22Rv1 (cell line): ENCODE results near the gene SLC7A1.

Experiments used
- ZFX ChIP-seq: fragments of 450-650 bp; IDR thresholded peaks from 2 replicates; pipeline ENCODE4 v1.6.1; 2017; ENCODE audit warnings: antibody characterized with exemption, borderline replicate concordance
- TF ChIP-seq, protein P1 (sequence below): fragments of 450-650 bp; IDR thresholded peaks from 2 replicates; pipeline ENCODE4 v1.5.1; 2017; ENCODE audit warnings: mild to moderate bottlenecking

DNA sequence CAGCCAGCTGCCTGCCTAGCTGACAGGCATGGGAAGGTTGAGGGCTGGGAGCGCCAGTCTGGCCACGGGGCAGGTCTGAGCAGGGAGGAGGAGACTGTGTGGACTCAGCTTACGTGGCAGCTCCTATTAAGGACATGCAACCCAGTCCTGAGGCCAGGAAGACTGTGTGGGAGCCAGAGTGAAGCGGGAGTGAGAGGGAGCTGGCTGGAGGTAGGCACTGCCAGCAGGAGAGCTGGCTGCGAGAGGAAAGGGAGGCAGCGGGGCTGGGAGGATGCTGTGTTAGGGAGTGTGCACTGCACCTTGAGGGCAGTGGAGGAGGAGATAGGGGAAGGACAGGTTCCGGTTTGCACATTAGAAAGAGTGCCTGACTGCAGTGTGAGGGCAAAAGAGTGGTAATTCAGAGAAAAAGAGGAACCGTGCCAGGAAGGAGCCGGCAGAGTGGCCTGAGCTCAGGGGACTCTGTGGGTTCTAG is 99.2 kb downstream of the SLC7A1 start:
- TF ChIP-seq, protein P1, sequence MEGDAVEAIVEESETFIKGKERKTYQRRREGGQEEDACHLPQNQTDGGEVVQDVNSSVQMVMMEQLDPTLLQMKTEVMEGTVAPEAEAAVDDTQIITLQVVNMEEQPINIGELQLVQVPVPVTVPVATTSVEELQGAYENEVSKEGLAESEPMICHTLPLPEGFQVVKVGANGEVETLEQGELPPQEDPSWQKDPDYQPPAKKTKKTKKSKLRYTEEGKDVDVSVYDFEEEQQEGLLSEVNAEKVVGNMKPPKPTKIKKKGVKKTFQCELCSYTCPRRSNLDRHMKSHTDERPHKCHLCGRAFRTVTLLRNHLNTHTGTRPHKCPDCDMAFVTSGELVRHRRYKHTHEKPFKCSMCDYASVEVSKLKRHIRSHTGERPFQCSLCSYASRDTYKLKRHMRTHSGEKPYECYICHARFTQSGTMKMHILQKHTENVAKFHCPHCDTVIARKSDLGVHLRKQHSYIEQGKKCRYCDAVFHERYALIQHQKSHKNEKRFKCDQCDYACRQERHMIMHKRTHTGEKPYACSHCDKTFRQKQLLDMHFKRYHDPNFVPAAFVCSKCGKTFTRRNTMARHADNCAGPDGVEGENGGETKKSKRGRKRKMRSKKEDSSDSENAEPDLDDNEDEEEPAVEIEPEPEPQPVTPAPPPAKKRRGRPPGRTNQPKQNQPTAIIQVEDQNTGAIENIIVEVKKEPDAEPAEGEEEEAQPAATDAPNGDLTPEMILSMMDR, result no peak
- TF ChIP-seq ZFX, result no peak
